Measurements from ENCODE around the gene RBP3. TPM values are rescaled to one million over a fixed set of nuclear protein-coding genes. Genes with fewer than 3 reads are reported as not detected.

RBP3 gene
- total and polyA plus RNA-seq, 2 donors (not counting 1 experiment from before 2014, with no cell fraction given) = not detected

GRCh38 chr10:47397256-47397655, 49.1 kb downstream of the RBP3 start:
- Histone ChIP-seq H3K36me3 (ENCODE audit: control insufficient read depth, insufficient read depth, low read length) (no peaks in the 10 kb centered on the region), H3K27me3 (ENCODE audit: control insufficient read depth, insufficient read depth, low read length) (peaks cover 6% of the 10 kb centered on the region), H3K79me2 (ENCODE audit: control insufficient read depth, insufficient read depth, low read length) (no peaks in the 10 kb centered on the region), H3K9ac (ENCODE audit: insufficient read depth, low read length) (no peak overlapping the region), H3K9me3 (ENCODE audit: control insufficient read depth, insufficient read depth, low read depth, low read length) (no peaks in the 10 kb centered on the region), H3K4me1 (ENCODE audit: control insufficient read depth, extremely low read depth, insufficient read depth, low read length) (peaks cover 2% of the 10 kb centered on the region), H3K4me3 (replicated peaks in 1 of 4; ENCODE audit: control extremely low read depth in 1 of 4, insufficient read depth in 1 of 4, low read depth in 3 of 4, low read length in 4 of 4) (no peak overlapping the region), H4K20me1 (ENCODE audit: control insufficient read depth, extremely low read depth, insufficient read depth, low read length) (no peaks in the 10 kb centered on the region), H2AFZ (ENCODE audit: low read length) (no peak overlapping the region), H3K4me2 (ENCODE audit: extremely low read depth, insufficient read depth, low read length) (no peak overlapping the region), H3K27ac (ENCODE audit: insufficient read depth, low read length) (no peak overlapping the region)
- DNase-seq (ENCODE audit: low read depth in 2 of 2) = no peak
- TF ChIP-seq, protein P1, sequence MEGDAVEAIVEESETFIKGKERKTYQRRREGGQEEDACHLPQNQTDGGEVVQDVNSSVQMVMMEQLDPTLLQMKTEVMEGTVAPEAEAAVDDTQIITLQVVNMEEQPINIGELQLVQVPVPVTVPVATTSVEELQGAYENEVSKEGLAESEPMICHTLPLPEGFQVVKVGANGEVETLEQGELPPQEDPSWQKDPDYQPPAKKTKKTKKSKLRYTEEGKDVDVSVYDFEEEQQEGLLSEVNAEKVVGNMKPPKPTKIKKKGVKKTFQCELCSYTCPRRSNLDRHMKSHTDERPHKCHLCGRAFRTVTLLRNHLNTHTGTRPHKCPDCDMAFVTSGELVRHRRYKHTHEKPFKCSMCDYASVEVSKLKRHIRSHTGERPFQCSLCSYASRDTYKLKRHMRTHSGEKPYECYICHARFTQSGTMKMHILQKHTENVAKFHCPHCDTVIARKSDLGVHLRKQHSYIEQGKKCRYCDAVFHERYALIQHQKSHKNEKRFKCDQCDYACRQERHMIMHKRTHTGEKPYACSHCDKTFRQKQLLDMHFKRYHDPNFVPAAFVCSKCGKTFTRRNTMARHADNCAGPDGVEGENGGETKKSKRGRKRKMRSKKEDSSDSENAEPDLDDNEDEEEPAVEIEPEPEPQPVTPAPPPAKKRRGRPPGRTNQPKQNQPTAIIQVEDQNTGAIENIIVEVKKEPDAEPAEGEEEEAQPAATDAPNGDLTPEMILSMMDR (conservative IDR thresholded peaks at IDR 0.05 in 1 of 2, IDR thresholded peaks at IDR 0.05 in 1 of 2; ENCODE audit: low read depth in 1 of 2, low read length in 2 of 2) = no peak
- no peak for TF ChIP-seq EZH2 (IDR thresholded peaks at IDR 0.05; ENCODE audit: low read length, missing control alignments)

DNA sequence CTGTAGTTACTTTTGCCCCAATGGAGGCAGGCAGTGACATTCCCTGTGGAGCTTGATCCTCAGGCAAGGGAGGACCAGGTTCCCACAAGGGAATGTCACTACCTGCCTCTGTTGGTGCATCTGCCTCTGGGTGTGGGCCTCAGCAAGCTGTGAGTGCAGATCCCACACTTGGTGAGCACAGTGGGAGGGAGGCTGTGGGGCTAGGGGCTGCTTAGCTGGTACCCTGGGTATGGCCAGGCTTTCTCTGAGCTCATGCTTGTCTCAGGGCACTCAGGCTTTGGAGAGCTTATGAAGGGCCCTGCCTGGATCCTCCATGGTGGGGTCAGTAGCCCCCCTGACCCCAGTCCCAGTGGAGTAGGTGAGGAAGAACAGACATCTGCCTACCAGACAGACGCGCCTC, 52.1 kb downstream of the RBP3 start:
- peaks cover 16% of the 10 kb centered on the region for H3K4me1 ChIP-seq (ENCODE audit: control insufficient read depth, extremely low read depth, insufficient read depth, low read length)
- no peaks in the 10 kb centered on the region for H3K27me3 ChIP-seq (ENCODE audit: control insufficient read depth, insufficient read depth, low read length)
- no peaks in the 10 kb centered on the region for H3K36me3 ChIP-seq (ENCODE audit: control insufficient read depth, insufficient read depth, low read length)
- no peaks in the 10 kb centered on the region for H4K20me1 ChIP-seq (ENCODE audit: control insufficient read depth, extremely low read depth, insufficient read depth, low read length)
- no peak overlapping the region for H3K4me2 ChIP-seq (ENCODE audit: extremely low read depth, insufficient read depth, low read length)
- no peak overlapping the region for H2AFZ ChIP-seq (ENCODE audit: low read length)
- H3K27ac ChIP-seq (ENCODE audit: insufficient read depth, low read length) = no peak overlapping the region
- no peak overlapping the region for H3K4me3 ChIP-seq (replicated peaks in 1 of 4; ENCODE audit: control extremely low read depth in 1 of 4, insufficient read depth in 1 of 4, low read depth in 3 of 4, low read length in 4 of 4)
- TF ChIP-seq, protein P1 (conservative IDR thresholded peaks at IDR 0.05 in 1 of 2, IDR thresholded peaks at IDR 0.05 in 1 of 2; ENCODE audit: low read depth in 1 of 2, low read length in 2 of 2) = no peak
- TF ChIP-seq EZH2 (IDR thresholded peaks at IDR 0.05; ENCODE audit: low read length, missing control alignments) = no peak
- no peaks in the 10 kb centered on the region for H3K79me2 ChIP-seq (ENCODE audit: control insufficient read depth, insufficient read depth, low read length)
- DNase-seq (ENCODE audit: low read depth in 2 of 2) = no peak
- no peaks in the 10 kb centered on the region for H3K9me3 ChIP-seq (ENCODE audit: control insufficient read depth, insufficient read depth, low read depth, low read length)
- no peak overlapping the region for H3K9ac ChIP-seq (ENCODE audit: insufficient read depth, low read length)

DNA sequence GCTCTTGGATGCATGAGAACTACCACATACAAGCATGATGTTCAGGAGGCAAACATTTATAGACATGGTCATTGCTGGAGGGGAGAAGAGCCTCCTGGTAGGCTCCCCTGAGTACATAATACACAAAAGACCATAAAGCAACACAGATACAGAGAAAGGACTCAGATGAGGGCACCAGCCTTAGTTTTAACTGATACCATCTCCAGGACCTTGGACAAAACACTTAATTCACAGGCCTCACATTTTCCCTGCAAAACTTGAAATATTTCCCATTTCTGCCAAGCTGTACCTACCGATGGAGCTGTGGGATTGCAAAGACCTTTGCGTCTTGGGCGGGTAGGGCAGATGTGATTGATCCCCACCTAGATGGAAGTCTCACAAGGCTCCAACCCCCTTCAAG, 52.6 kb downstream of the RBP3 start:
- Histone ChIP-seq H2AFZ (ENCODE audit: low read length) (no peak overlapping the region), H3K4me2 (ENCODE audit: extremely low read depth, insufficient read depth, low read length) (no peak overlapping the region), H3K27ac (ENCODE audit: insufficient read depth, low read length) (no peak overlapping the region), H3K9me3 (ENCODE audit: control insufficient read depth, insufficient read depth, low read depth, low read length) (no peaks in the 10 kb centered on the region), H3K4me1 (ENCODE audit: control insufficient read depth, extremely low read depth, insufficient read depth, low read length) (peaks cover 16% of the 10 kb centered on the region), H3K36me3 (ENCODE audit: control insufficient read depth, insufficient read depth, low read length) (no peaks in the 10 kb centered on the region), H3K27me3 (ENCODE audit: control insufficient read depth, insufficient read depth, low read length) (no peaks in the 10 kb centered on the region), H3K4me3 (replicated peaks in 1 of 4; ENCODE audit: control extremely low read depth in 1 of 4, insufficient read depth in 1 of 4, low read depth in 3 of 4, low read length in 4 of 4) (no peak overlapping the region), H4K20me1 (ENCODE audit: control insufficient read depth, extremely low read depth, insufficient read depth, low read length) (no peaks in the 10 kb centered on the region), H3K9ac (ENCODE audit: insufficient read depth, low read length) (no peak overlapping the region), H3K79me2 (ENCODE audit: control insufficient read depth, insufficient read depth, low read length) (no peaks in the 10 kb centered on the region)
- DNase-seq (ENCODE audit: low read depth in 2 of 2) = no peak
- no peak for TF ChIP-seq EZH2 (IDR thresholded peaks at IDR 0.05; ENCODE audit: low read length, missing control alignments)
- TF ChIP-seq, protein P1 (conservative IDR thresholded peaks at IDR 0.05 in 1 of 2, IDR thresholded peaks at IDR 0.05 in 1 of 2; ENCODE audit: low read depth in 1 of 2, low read length in 2 of 2) = no peak

Data from fibroblast of lung (primary cell).